ENCODE measurements around the gene PPP5C. TPM values are rescaled to one million over a fixed set of nuclear protein-coding genes. Genes with fewer than 3 reads are reported as not detected.

The PPP5C gene
- total and polyA plus RNA-seq, 9 of the 15 experiments (the other 6 are each of a cell fraction or from before 2014, with no cell fraction given), result 1.9 to 166 (median 108) TPM

DNA sequence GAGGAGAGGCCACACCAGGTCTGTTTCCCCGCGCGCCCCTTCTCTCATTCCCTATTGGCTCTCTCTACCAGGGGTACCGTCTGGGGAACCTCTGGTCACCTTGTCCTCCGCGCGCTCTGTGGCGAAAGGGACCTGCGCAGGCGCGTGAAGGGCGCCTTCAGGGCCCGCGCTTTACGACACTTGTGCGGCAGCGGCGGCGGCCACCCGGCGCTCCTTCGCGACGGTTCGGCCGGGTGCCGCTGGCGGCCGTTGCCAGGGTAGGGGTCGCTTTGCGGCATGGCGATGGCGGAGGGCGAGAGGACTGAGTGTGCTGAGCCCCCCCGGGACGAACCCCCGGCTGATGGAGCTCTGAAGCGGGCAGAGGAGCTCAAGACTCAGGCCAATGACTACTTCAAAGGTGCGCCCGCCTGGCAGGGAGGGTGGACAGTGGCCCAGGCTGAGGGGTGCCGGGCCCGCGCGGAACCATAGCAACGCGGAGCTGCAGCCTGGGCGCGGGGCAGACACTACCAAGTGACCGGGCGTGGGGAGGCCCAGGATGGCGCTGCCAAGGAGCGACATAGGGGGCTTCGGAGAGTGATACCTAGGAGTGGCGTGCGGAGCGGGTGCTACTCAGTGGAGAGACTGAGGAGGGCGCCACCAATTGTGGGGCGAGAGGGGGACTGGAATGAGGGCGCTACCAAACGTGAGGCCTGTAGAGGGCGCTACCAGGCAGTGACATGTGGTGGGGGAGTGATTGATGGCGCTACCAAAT lies at the start of gene PPP5C (continued):
- TF ChIP-seq ZC3H11A (IDR thresholded peaks at IDR 0.05; ENCODE audit: low read depth, low read length), result no peak
- TF ChIP-seq NCOA1 (IDR thresholded peaks at IDR 0.05; ENCODE audit: low read depth), result peak; percentile 50; the same call in 1 of the 2 replicates
- TF ChIP-seq, protein P1, sequence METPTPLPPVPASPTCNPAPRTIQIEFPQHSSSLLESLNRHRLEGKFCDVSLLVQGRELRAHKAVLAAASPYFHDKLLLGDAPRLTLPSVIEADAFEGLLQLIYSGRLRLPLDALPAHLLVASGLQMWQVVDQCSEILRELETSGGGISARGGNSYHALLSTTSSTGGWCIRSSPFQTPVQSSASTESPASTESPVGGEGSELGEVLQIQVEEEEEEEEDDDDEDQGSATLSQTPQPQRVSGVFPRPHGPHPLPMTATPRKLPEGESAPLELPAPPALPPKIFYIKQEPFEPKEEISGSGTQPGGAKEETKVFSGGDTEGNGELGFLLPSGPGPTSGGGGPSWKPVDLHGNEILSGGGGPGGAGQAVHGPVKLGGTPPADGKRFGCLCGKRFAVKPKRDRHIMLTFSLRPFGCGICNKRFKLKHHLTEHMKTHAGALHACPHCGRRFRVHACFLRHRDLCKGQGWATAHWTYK (CRISPR knock-in tag; IDR thresholded peaks at IDR 0.05), result peak; percentile 51; the same call in 1 of the 2 replicates
- TF ChIP-seq, protein P2, sequence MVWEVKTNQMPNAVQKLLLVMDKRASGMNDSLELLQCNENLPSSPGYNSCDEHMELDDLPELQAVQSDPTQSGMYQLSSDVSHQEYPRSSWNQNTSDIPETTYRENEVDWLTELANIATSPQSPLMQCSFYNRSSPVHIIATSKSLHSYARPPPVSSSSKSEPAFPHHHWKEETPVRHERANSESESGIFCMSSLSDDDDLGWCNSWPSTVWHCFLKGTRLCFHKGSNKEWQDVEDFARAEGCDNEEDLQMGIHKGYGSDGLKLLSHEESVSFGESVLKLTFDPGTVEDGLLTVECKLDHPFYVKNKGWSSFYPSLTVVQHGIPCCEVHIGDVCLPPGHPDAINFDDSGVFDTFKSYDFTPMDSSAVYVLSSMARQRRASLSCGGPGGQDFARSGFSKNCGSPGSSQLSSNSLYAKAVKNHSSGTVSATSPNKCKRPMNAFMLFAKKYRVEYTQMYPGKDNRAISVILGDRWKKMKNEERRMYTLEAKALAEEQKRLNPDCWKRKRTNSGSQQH (CRISPR knock-in tag; IDR thresholded peaks at IDR 0.05), result peak; percentile 67; the same call in 1 of the 2 replicates
- TF ChIP-seq SOX6 (IDR thresholded peaks at IDR 0.05), result peak; percentile 45; the same call in 1 of the 2 replicates
- peak; percentile 65 for TF ChIP-seq FIP1L1 (IDR thresholded peaks at IDR 0.05; ENCODE audit: low read depth, low read length, poor library complexity, severe bottlenecking)
- no peak for TF ChIP-seq SNRNP70 (optimal IDR thresholded peaks at IDR 0.05; ENCODE audit: low read depth, low read length)
- peak; percentile 45; the same call in 1 of the 2 replicates for TF ChIP-seq PHB (CRISPR knock-in tag; IDR thresholded peaks at IDR 0.05)
- TF ChIP-seq, protein P3, sequence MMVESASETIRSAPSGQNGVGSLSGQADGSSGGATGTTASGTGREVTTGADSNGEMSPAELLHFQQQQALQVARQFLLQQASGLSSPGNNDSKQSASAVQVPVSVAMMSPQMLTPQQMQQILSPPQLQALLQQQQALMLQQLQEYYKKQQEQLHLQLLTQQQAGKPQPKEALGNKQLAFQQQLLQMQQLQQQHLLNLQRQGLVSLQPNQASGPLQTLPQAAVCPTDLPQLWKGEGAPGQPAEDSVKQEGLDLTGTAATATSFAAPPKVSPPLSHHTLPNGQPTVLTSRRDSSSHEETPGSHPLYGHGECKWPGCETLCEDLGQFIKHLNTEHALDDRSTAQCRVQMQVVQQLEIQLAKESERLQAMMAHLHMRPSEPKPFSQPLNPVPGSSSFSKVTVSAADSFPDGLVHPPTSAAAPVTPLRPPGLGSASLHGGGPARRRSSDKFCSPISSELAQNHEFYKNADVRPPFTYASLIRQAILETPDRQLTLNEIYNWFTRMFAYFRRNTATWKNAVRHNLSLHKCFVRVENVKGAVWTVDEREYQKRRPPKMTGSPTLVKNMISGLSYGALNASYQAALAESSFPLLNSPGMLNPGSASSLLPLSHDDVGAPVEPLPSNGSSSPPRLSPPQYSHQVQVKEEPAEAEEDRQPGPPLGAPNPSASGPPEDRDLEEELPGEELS (CRISPR knock-in tag; IDR thresholded peaks at IDR 0.05; ENCODE audit: borderline replicate concordance), result no peak
- TF ChIP-seq, protein P4, sequence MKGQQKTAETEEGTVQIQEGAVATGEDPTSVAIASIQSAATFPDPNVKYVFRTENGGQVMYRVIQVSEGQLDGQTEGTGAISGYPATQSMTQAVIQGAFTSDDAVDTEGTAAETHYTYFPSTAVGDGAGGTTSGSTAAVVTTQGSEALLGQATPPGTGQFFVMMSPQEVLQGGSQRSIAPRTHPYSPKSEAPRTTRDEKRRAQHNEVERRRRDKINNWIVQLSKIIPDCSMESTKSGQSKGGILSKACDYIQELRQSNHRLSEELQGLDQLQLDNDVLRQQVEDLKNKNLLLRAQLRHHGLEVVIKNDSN (CRISPR knock-in tag; IDR thresholded peaks at IDR 0.05), result no peak
- TF ChIP-seq, protein P5, sequence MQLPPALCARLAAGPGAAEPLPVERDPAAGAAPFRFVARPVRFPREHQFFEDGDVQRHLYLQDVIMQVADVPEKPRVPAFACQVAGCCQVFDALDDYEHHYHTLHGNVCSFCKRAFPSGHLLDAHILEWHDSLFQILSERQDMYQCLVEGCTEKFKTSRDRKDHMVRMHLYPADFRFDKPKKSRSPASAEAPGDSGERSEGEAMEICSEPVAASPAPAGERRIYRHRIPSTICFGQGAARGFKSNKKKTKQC (CRISPR knock-in tag; IDR thresholded peaks at IDR 0.05), result no peak
- peak; percentile 62; the same call in 1 of the 2 replicates for TF ChIP-seq PML (IDR thresholded peaks at IDR 0.05; ENCODE audit: low read length)
- TF ChIP-seq SIX5 (IDR thresholded peaks at IDR 0.05; ENCODE audit: borderline replicate concordance in 1 of 2, insufficient read depth in 1 of 2, low read depth in 1 of 2, low read length in 2 of 2), result peak in 1 of 2 experiments; percentile 13; a peak in 1 of 4 replicates
- no peak for TF ChIP-seq MCM7 (IDR thresholded peaks at IDR 0.05)
- peak; percentile 87 for TF ChIP-seq TBP (optimal IDR thresholded peaks at IDR 0.05; ENCODE audit: low read depth, low read length)
- no peak for TF ChIP-seq ETV1 (tag; conservative IDR thresholded peaks at IDR 0.05; ENCODE audit: low read depth)
- no peak for TF ChIP-seq JUNB (CRISPR knock-in tag; conservative IDR thresholded peaks at IDR 0.05)
- TF ChIP-seq SMARCA4 (IDR thresholded peaks at IDR 0.05), result peak; percentile 76
- TF ChIP-seq ZNF316 (IDR thresholded peaks at IDR 0.05), result 0 out of 2 replicates have a peak, but pooled peaks have one; percentile 11
- TF ChIP-seq MIER1 (IDR thresholded peaks at IDR 0.05; ENCODE audit: low read depth), result no peak; the same call in 1 of the 2 replicates
- no peak for TF ChIP-seq FOXA3 (CRISPR knock-in tag; conservative IDR thresholded peaks at IDR 0.05 in 1 of 2, IDR thresholded peaks at IDR 0.05 in 1 of 2)
- TF ChIP-seq ZNF445 (CRISPR knock-in tag; IDR thresholded peaks at IDR 0.05; ENCODE audit: low read depth), result no peak
- TF ChIP-seq ARID1B (IDR thresholded peaks at IDR 0.05), result peak; percentile 72
